ENCODE results near the gene EARS2.

Gene EARS2

DNA sequence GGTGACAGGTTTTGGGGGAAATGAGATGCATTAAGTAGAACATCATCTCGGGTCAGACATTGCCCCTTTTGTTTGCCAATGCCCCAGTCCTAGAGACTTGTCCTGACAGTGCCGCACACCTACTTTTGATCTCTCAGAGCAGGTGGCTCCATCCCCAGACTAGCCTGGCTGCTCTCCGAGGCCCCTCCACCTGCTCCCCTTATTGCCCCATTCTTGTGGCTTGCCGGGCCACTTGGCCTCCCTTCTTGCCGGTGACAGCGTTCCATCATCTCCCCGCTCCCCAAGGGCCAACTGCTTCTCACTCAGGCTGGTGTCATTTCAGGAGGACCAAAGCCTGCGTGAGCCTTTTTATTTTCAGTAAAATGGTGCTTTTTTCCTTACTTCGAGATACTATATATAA is 15.2 kb upstream of the EARS2 start:
- FAIRE-seq (no peak), DNase-seq (ENCODE audit: insufficient read length, low spot score) (no peak)
- TF ChIP-seq SPI1 (IDR thresholded peaks at IDR 0.05; ENCODE audit: low read depth, low read length), result no peak
- TF ChIP-seq PAX5 (IDR thresholded peaks at IDR 0.05; ENCODE audit: insufficient read depth, low read length, severe bottlenecking), result no peak
- TF ChIP-seq TAF1 (IDR thresholded peaks at IDR 0.05; ENCODE audit: low read depth, low read length), result no peak
- TF ChIP-seq POLR2A (IDR thresholded peaks at IDR 0.05; ENCODE audit: low read depth, low read length), result no peak
- no peak for TF ChIP-seq POU2F2 (IDR thresholded peaks at IDR 0.05; ENCODE audit: low read depth, low read length)
- TF ChIP-seq POLR2AphosphoS5 (IDR thresholded peaks at IDR 0.05; ENCODE audit: low read depth, low read length), result no peak

DNA sequence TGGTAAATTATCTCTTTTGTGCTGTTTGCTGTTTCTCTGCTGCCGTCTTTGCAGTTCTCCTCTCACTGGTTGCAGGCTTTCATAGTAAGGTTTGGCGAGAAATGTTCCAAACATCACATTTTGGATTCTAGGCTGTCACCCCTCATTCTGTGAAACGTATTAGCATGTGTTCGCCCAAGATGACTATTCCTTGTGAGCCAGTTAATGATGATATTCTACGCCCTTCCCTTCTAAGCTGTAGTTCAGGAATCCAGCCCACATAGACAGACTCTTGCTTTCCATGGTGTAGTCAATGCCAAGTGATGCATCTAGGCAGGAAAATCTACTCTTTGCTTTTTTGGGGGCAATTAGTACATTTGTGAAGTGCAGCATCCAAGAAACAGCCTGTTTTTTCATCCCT is 14.7 kb upstream of the EARS2 start:
- no peak for TF ChIP-seq TAF1 (IDR thresholded peaks at IDR 0.05; ENCODE audit: low read depth, low read length)
- TF ChIP-seq POU2F2 (IDR thresholded peaks at IDR 0.05; ENCODE audit: low read depth, low read length), result no peak
- no peak for TF ChIP-seq PAX5 (IDR thresholded peaks at IDR 0.05; ENCODE audit: insufficient read depth, low read length, severe bottlenecking)
- no peak for TF ChIP-seq POLR2AphosphoS5 (IDR thresholded peaks at IDR 0.05; ENCODE audit: low read depth, low read length)
- no peak for TF ChIP-seq SPI1 (IDR thresholded peaks at IDR 0.05; ENCODE audit: low read depth, low read length)
- TF ChIP-seq POLR2A (IDR thresholded peaks at IDR 0.05; ENCODE audit: low read depth, low read length), result no peak
- FAIRE-seq (no peak), DNase-seq (ENCODE audit: insufficient read length, low spot score) (no peak)

DNA sequence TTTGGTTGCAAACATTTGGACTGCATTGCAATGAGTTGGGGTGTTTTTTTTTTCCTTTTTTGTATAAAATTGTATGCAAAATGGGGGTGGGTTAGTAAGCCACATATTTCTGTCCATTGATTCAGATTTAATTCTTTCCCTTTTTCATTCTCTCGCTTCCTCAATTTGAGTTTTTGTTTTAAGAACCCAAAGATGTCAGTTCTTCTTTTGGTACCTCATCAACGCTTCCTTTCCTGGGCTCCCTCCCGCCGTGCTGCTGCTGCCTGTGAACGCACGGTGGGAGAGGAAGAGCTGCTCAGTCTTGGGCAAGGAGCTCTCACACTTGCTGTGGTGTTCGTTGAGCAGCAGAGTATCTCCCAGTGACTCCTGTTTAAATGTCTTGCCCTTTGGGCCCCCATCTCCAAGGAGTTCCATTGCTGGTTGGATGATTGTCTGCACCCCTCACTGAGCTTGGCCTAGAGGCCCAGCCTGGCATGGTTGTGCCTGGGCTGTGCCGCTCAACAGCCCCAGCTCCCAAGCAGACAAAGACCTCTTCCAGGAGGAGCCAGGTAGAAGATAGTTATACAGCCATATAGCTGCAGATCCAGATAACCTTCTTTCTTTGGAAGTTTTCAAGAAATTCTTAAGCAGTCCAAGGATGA is 14.0 kb upstream of the EARS2 start:
- TF ChIP-seq PAX5 (IDR thresholded peaks at IDR 0.05; ENCODE audit: insufficient read depth, low read length, severe bottlenecking) (no peak), SPI1 (IDR thresholded peaks at IDR 0.05; ENCODE audit: low read depth, low read length) (peak; percentile 74)
- peak; percentile 22 for DNase-seq (ENCODE audit: insufficient read length, low spot score)
- FAIRE-seq, result peak; percentile 62

DNA sequence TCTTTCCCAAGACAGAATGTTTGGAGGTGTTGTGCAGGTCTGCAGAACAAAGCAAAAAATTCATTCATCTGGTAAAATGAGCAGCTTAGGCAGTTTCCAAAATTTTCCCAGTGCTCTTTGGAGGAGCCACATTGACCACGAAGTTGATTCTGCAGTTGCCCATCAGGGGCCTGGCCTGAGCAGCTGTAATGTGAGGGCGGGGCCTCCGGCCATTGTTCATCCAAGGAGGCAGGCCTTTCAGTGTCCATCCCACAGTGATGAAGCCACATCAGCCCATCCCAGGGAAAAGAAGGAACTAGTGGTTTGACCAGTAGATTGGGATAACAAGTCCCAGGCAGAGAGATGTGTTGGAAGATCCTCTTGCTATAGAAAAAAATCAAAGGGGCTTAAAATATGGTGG is 10.5 kb upstream of the EARS2 start:
- no peak for TF ChIP-seq PAX5 (IDR thresholded peaks at IDR 0.05; ENCODE audit: insufficient read depth, low read length, severe bottlenecking)
- no peak for TF ChIP-seq POLR2AphosphoS5 (IDR thresholded peaks at IDR 0.05; ENCODE audit: low read depth, low read length)
- TF ChIP-seq POU2F2 (IDR thresholded peaks at IDR 0.05; ENCODE audit: low read depth, low read length), result no peak
- TF ChIP-seq SPI1 (IDR thresholded peaks at IDR 0.05; ENCODE audit: low read depth, low read length), result no peak
- no peak for TF ChIP-seq TAF1 (IDR thresholded peaks at IDR 0.05; ENCODE audit: low read depth, low read length)
- TF ChIP-seq POLR2A (IDR thresholded peaks at IDR 0.05; ENCODE audit: low read depth, low read length), result no peak
- DNase-seq (ENCODE audit: insufficient read length, low spot score) (no peak), FAIRE-seq (no peak)

DNA sequence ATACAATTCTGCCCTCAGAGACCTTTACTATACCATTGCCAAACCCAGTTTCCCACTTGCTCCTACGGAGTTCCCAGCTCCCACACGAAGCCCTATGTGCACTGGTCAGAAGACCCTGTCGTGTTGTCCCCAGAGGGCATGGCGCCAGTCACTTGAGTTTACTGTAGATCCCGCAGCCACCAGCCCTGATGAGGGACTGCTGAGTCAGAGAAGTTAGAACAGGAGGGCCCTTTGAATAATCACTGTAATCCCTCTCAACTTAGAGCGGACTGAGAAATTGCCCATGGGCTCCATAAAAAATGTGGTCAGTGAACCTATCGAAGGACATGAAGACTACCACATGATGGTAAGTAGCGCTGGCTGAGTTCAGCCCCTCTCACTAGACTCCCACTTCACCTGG is 9.6 kb upstream of the EARS2 start:
- TF ChIP-seq PAX5 (IDR thresholded peaks at IDR 0.05; ENCODE audit: insufficient read depth, low read length, severe bottlenecking) (no peak), POLR2AphosphoS5 (IDR thresholded peaks at IDR 0.05; ENCODE audit: low read depth, low read length) (no peak), POLR2A (IDR thresholded peaks at IDR 0.05; ENCODE audit: low read depth, low read length) (no peak), SPI1 (IDR thresholded peaks at IDR 0.05; ENCODE audit: low read depth, low read length) (no peak), POU2F2 (IDR thresholded peaks at IDR 0.05; ENCODE audit: low read depth, low read length) (no peak), TAF1 (IDR thresholded peaks at IDR 0.05; ENCODE audit: low read depth, low read length) (no peak)
- no peak for FAIRE-seq

DNA sequence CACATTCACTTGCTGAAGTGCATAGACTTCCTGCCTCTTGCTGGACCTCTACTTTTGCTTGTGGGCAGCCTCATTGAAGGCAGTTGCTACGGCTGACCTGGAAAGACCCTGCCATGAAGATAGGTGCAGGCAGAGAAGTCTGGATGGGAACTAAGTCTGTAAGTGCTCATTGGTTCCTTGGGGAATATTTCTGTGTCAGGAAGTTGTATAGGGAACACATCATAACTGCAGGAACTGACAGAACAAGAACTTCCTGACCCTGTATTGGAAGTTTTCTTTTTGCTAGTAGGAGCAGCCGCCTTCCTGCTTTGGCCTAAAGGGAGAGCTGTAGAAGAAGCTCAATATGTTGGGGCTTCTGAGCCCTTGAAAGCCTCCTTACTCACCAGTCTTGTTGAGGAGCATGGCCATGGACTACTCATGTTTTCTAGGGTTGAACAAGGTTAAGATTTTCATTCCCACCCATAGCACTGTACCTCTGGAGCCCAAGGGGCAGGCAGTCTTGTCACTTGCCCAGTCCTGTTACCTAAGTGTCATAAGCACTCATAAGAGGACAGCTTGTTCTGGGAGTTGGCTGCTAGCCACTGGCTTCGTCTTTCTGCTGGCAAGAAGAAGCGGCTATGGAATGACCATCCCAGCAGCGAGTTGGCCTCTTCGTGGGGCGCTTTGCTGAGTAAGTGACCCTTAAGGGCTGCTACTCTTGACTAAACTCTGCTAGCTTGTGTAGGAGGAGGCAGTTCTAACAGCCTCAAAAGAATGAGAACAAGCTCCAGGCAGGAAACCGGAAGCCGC is 7.6 kb upstream of the EARS2 start:
- no peak for TF ChIP-seq POU2F2 (IDR thresholded peaks at IDR 0.05; ENCODE audit: low read depth, low read length)
- no peak for DNase-seq (ENCODE audit: insufficient read length, low spot score)
- FAIRE-seq, result no peak

More for the DNA sequence above, 9.6 kb upstream of the EARS2 start:
- DNase-seq (ENCODE audit: insufficient read length, low spot score), result no peak

DNA sequence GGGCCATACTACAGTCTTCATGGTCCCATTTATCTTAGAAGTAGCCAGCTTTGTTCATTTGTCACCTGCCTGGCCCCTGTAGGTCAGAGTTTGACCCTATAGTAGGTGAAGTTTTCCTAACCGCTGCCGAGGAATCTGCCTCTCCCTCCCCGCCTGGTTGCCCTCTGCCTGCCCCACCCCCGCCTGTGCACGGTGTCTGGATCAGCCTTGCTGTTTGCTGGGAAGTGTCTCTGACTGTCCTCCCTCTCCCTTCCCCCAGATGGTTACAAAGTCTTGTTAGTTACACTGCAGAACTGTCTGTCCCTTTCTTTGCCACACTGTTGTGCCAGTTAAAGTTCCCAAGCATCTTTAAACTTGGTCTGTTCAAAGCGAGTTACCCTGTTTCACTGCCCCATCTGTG is 6.0 kb upstream of the EARS2 start:
- TF ChIP-seq POLR2A (IDR thresholded peaks at IDR 0.05; ENCODE audit: low read depth, low read length) (no peak), TAF1 (IDR thresholded peaks at IDR 0.05; ENCODE audit: low read depth, low read length) (no peak), SPI1 (IDR thresholded peaks at IDR 0.05; ENCODE audit: low read depth, low read length) (no peak), POU2F2 (IDR thresholded peaks at IDR 0.05; ENCODE audit: low read depth, low read length) (no peak), POLR2AphosphoS5 (IDR thresholded peaks at IDR 0.05; ENCODE audit: low read depth, low read length) (no peak), PAX5 (IDR thresholded peaks at IDR 0.05; ENCODE audit: insufficient read depth, low read length, severe bottlenecking) (no peak)
- FAIRE-seq, result no peak
- DNase-seq (ENCODE audit: insufficient read length, low spot score), result no peak

DNA sequence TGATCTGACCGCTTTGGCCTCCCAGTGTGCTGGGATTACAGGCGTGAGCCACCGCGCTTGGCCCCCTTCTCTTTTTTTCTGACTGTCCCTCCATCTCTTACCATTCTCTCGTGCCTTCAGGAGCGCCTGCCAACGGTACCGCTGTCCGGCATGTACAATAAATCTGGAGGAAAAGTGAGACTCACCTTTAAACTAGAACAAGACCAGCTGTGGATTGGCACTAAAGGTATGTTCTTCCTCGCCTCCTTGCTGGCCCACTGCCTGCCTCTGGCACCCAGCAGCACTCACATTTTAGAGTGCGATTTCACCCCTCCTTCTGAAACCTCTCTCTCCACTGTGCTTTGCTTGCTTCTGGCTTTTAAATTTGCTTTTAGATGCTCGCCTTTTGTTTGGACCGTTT is 5.4 kb upstream of the EARS2 start:
- FAIRE-seq (no peak), DNase-seq (ENCODE audit: insufficient read length, low spot score) (no peak)
- TF ChIP-seq POLR2AphosphoS5 (IDR thresholded peaks at IDR 0.05; ENCODE audit: low read depth, low read length), result no peak
- TF ChIP-seq TAF1 (IDR thresholded peaks at IDR 0.05; ENCODE audit: low read depth, low read length), result no peak
- TF ChIP-seq SPI1 (IDR thresholded peaks at IDR 0.05; ENCODE audit: low read depth, low read length), result no peak
- TF ChIP-seq POLR2A (IDR thresholded peaks at IDR 0.05; ENCODE audit: low read depth, low read length), result no peak
- no peak for TF ChIP-seq PAX5 (IDR thresholded peaks at IDR 0.05; ENCODE audit: insufficient read depth, low read length, severe bottlenecking)
- TF ChIP-seq POU2F2 (IDR thresholded peaks at IDR 0.05; ENCODE audit: low read depth, low read length), result no peak

DNA sequence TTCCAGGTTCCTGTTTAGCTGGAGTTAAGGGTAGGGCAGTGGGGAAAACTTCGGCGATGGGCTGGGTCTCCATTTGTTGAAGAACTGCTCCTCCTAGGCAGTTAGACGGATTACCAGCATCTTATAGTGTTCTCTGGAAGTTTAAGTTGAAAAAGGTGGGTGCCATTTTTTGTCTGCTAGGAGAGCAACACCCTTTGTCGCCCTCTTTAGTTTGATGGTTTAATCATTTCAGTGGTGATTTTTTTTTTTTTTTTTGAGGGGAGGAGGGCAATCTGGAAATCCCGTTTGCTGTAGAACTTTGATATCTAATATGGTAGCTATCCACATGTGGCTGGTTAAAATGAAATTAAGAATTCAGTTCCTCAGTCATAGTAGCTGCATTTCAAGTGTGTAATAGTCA is 4.4 kb upstream of the EARS2 start:
- TF ChIP-seq TAF1 (IDR thresholded peaks at IDR 0.05; ENCODE audit: low read depth, low read length) (no peak), POLR2AphosphoS5 (IDR thresholded peaks at IDR 0.05; ENCODE audit: low read depth, low read length) (no peak), POLR2A (IDR thresholded peaks at IDR 0.05; ENCODE audit: low read depth, low read length) (no peak), SPI1 (IDR thresholded peaks at IDR 0.05; ENCODE audit: low read depth, low read length) (no peak), POU2F2 (IDR thresholded peaks at IDR 0.05; ENCODE audit: low read depth, low read length) (no peak), PAX5 (IDR thresholded peaks at IDR 0.05; ENCODE audit: insufficient read depth, low read length, severe bottlenecking) (no peak)
- no peak for DNase-seq (ENCODE audit: insufficient read length, low spot score)
- FAIRE-seq, result no peak
